Left ventricle myocardium inferior (tissue), 1 donor: ENCODE measurements around the gene KRT25. TPM values are rescaled to one million over a fixed set of nuclear protein-coding genes. Genes with fewer than 3 reads are reported as not detected.
"Not testable (repeated sequence)": the region's sequence is repeated elsewhere in the genome, so short reads cannot be mapped to it uniquely, and the experiment has no call there.

Experiments
- DNase-seq: peaks from one replicate; pipeline ENCODE4 v3.0.0-alpha.2; 2020
- H3K27ac ChIP-seq: fragments of 200-600 bp; replicated peaks from 2 replicates; pipeline ENCODE4 v1.8.0; 2021
- H3K27me3 ChIP-seq: fragments of 200-600 bp; 2 replicates; pipeline ENCODE4 v1.8.0; 2021; ENCODE audit warnings: low read depth
- H3K36me3 ChIP-seq: fragments of 200-600 bp; 2 replicates; pipeline ENCODE4 v1.8.0; 2021
- H3K4me1 ChIP-seq: fragments of 200-600 bp; 2 replicates; pipeline ENCODE4 v1.8.0; 2021
- H3K4me3 ChIP-seq: fragments of 200-600 bp; 2 replicates; pipeline ENCODE4 v1.8.0; 2021; ENCODE audit warnings: mild to moderate bottlenecking, moderate library complexity
- H3K9me3 ChIP-seq: fragments of 200-600 bp; replicated peaks from 2 replicates; pipeline ENCODE4 v1.8.0; 2021
- CTCF ChIP-seq: fragments of 200-600 bp; IDR thresholded peaks from 2 replicates; pipeline ENCODE4 v1.8.0; 2021; ENCODE audit warnings: antibody characterized with exemption, mild to moderate bottlenecking, borderline replicate concordance
- intact Hi-C: fragments of 100-400 bp; cut with micrococcal nuclease; formaldehyde crosslinking; loops from one replicate; pipeline ENCODE4 v1.11.0; 2022
- total RNA-seq: library from RNA; stranded (reverse); fragmentation: NEBNext Ultra II Directional; extraction: Animal tissue kit (Norgen Biotek cat#: 25700); gene quantifications from one replicate; pipeline ENCODE4 v1.2.1, GENCODE V29; 2021
- donor health status: DM: no; HTN: yes; CAD: no; lungs with severe emphysema.

KRT25 gene
- total RNA-seq, 1 donor from 2014 or later = not detected

GRCh38 chr17:40760105-40761016 lies 5.2 kb upstream of the KRT25 start:
- no peaks in the 10 kb centered on the region for H3K36me3 ChIP-seq
- TF ChIP-seq CTCF = no peak
- no peaks in the 10 kb centered on the region for H3K4me1 ChIP-seq
- peaks cover 81% of the 10 kb centered on the region for H3K9me3 ChIP-seq
- no peak overlapping the region for H3K27ac ChIP-seq
- no peak overlapping the region for H3K4me3 ChIP-seq
- no peak for DNase-seq
- intact Hi-C loops = no loop called here
- H3K27me3 ChIP-seq = peaks cover 23% of the 10 kb centered on the region

GRCh38 chr17:40753804-40754203 lies 1.3 kb downstream of the KRT25 start:
- no peak for TF ChIP-seq CTCF
- no peak overlapping the region for H3K27ac ChIP-seq
- H3K27me3 ChIP-seq = peaks cover 48% of the 10 kb centered on the region
- intact Hi-C loops = no loop called here
- H3K4me3 ChIP-seq = no peak overlapping the region
- peaks cover 23% of the 10 kb centered on the region for H3K9me3 ChIP-seq
- DNase-seq = no peak
- no peaks in the 10 kb centered on the region for H3K4me1 ChIP-seq
- no peaks in the 10 kb centered on the region for H3K36me3 ChIP-seq

GRCh38 chr17:40751065-40751464 lies 4.1 kb downstream of the KRT25 start:
- intact Hi-C loops = no loop called here
- Histone ChIP-seq H3K9me3 (peaks cover 4% of the 10 kb centered on the region), H3K27ac (no peak overlapping the region), H3K27me3 (peaks cover 50% of the 10 kb centered on the region), H3K4me3 (no peak overlapping the region), H3K36me3 (no peaks in the 10 kb centered on the region), H3K4me1 (no peaks in the 10 kb centered on the region)
- no peak for TF ChIP-seq CTCF
- no peak for DNase-seq

GRCh38 chr17:40750391-40750790 lies 4.7 kb downstream of the KRT25 start:
- H3K27me3 ChIP-seq = peaks cover 55% of the 10 kb centered on the region
- H3K9me3 ChIP-seq = peaks cover 4% of the 10 kb centered on the region
- H3K27ac ChIP-seq = no peak overlapping the region
- H3K4me3 ChIP-seq = no peak overlapping the region
- no peak for TF ChIP-seq CTCF
- H3K4me1 ChIP-seq = no peaks in the 10 kb centered on the region
- H3K36me3 ChIP-seq = no peaks in the 10 kb centered on the region
- no peak for DNase-seq
- intact Hi-C loops = no loop called here

GRCh38 chr17:40748666-40749065 lies 6.5 kb downstream of the KRT25 start:
- peaks cover 62% of the 10 kb centered on the region for H3K27me3 ChIP-seq
- DNase-seq, H3K4me1 ChIP-seq, H3K27ac ChIP-seq, H3K9me3 ChIP-seq, intact Hi-C loops, H3K36me3 ChIP-seq, H3K4me3 ChIP-seq: not testable (repeated sequence)

GRCh38 chr17:40738553-40738952 lies 16.6 kb downstream of the KRT25 start:
- H3K36me3 ChIP-seq = no peaks in the 10 kb centered on the region
- H3K27ac ChIP-seq = no peak overlapping the region
- no peaks in the 10 kb centered on the region for H3K4me1 ChIP-seq
- no peak for TF ChIP-seq CTCF
- peaks cover 21% of the 10 kb centered on the region for H3K9me3 ChIP-seq
- H3K4me3 ChIP-seq = no peak overlapping the region
- H3K27me3 ChIP-seq = peaks cover 42% of the 10 kb centered on the region
- DNase-seq = no peak
- intact Hi-C loops = no loop called here
